Mesenchymal stem cell (in vitro differentiated cells and primary cell): ENCODE data around the gene DYNLRB1.
"Not testable (repeated sequence)": the region's sequence is repeated elsewhere in the genome, so short reads cannot be mapped to it uniquely, and the experiment has no call there.

Experiments
- DNase-seq: peaks from one replicate; pipeline ENCODE4 v3.0.0-alpha.2; 2013
- H2AFZ ChIP-seq: one replicate; pipeline ENCODE4 v1.6.1; 2013; ENCODE audit warnings: low read depth, mild to moderate bottlenecking, control low read depth, inconsistent platforms, low read length, moderate library complexity
- H2AK5ac ChIP-seq: 2 replicates; pipeline ENCODE4 v1.6.1; 2013; ENCODE audit warnings: low read length, moderate library complexity, mild to moderate bottlenecking, inconsistent platforms; ENCODE audit not compliant: severe bottlenecking
- H2BK120ac ChIP-seq: one replicate; pipeline ENCODE4 v1.6.1; 2013; ENCODE audit warnings: low read depth, mild to moderate bottlenecking, inconsistent platforms, low read length, moderate library complexity
- H2BK12ac ChIP-seq, 2 experiments: one replicate each; pipeline ENCODE4 v1.6.1; 2013; ENCODE audit warnings: inconsistent platforms in 2 of 2, low read length in 2 of 2, mild to moderate bottlenecking in 2 of 2, moderate library complexity in 2 of 2, control low read depth in 1 of 2
- H2BK15ac ChIP-seq: one replicate; pipeline ENCODE4 v1.6.1; 2013; ENCODE audit warnings: mild to moderate bottlenecking, low read depth, inconsistent platforms; ENCODE audit not compliant: poor library complexity, severe bottlenecking
- H2BK5ac ChIP-seq: 2 replicates; pipeline ENCODE4 v1.6.1; 2013; ENCODE audit warnings: low read depth, mild to moderate bottlenecking, low read length, control low read depth, inconsistent platforms; ENCODE audit not compliant: poor library complexity, severe bottlenecking
- H3K14ac ChIP-seq, 2 experiments: one replicate each; pipeline ENCODE4 v1.6.1; 2013; ENCODE audit warnings: inconsistent platforms in 2 of 2, low read length in 2 of 2, control low read depth in 1 of 2, mild to moderate bottlenecking in 1 of 2, moderate library complexity in 1 of 2
- H3K18ac ChIP-seq, 2 experiments: one replicate each; pipeline ENCODE4 v1.6.1; 2013; ENCODE audit warnings: inconsistent platforms in 2 of 2, low read length in 2 of 2, control low read depth in 1 of 2, low read depth in 1 of 2, mild to moderate bottlenecking in 1 of 2
- H3K23ac ChIP-seq, 2 experiments: one replicate each; pipeline ENCODE4 v1.6.1; 2013; ENCODE audit warnings: inconsistent platforms in 2 of 2, low read length in 2 of 2, mild to moderate bottlenecking in 2 of 2, moderate library complexity in 2 of 2, control low read depth in 1 of 2
- H3K27ac ChIP-seq: 2 replicates; pipeline ENCODE4 v1.5.1; 2013; ENCODE audit warnings: mild to moderate bottlenecking, moderate library complexity, low read length, control low read depth, inconsistent platforms; ENCODE audit not compliant: poor library complexity, severe bottlenecking
- H3K27me3 ChIP-seq, 2 experiments: 2 replicates each; pipeline versions ENCODE4 v1.6.1 to v1.7.0; 2013; ENCODE audit warnings: low read length in 2 of 2, mild to moderate bottlenecking in 2 of 2, moderate library complexity in 2 of 2, control low read depth in 1 of 2, inconsistent platforms in 1 of 2; ENCODE audit not compliant: control insufficient read depth in 1 of 2, insufficient read depth in 1 of 2
- H3K36me3 ChIP-seq, 2 experiments: 2 replicates each; pipeline versions ENCODE4 v1.6.1 to v1.7.0; 2013; ENCODE audit warnings: low read length in 2 of 2, control low read depth in 1 of 2, inconsistent platforms in 1 of 2, low read depth in 1 of 2, mild to moderate bottlenecking in 1 of 2; ENCODE audit not compliant: insufficient read depth in 2 of 2, control insufficient read depth in 1 of 2
- H3K4ac ChIP-seq, 2 experiments: one replicate each; pipeline ENCODE4 v1.6.1; 2013; ENCODE audit warnings: inconsistent platforms in 2 of 2, low read length in 2 of 2, mild to moderate bottlenecking in 2 of 2, moderate library complexity in 2 of 2, control low read depth in 1 of 2, low read depth in 1 of 2
- H3K4me1 ChIP-seq: 2 replicates; pipeline ENCODE4 v1.6.1; 2013; ENCODE audit warnings: low read depth, low read length, control low read depth; ENCODE audit not compliant: control insufficient read depth, insufficient read depth
- H3K4me2 ChIP-seq: 2 replicates; pipeline ENCODE4 v1.6.1; 2013; ENCODE audit warnings: low read length, mild to moderate bottlenecking, inconsistent platforms; ENCODE audit not compliant: poor library complexity, severe bottlenecking
- H3K4me3 ChIP-seq, 2 experiments: 2 replicates each; pipeline versions ENCODE4 v1.5.1 to v1.7.0; 2013; ENCODE audit warnings: low read length in 2 of 2, mild to moderate bottlenecking in 2 of 2, control low read depth in 1 of 2, low read depth in 1 of 2; ENCODE audit not compliant: insufficient read depth in 1 of 2
- H3K79me1 ChIP-seq: replicated peaks from 2 replicates; pipeline ENCODE4 v1.6.1; 2013; ENCODE audit warnings: mild to moderate bottlenecking, control low read depth, low read length, inconsistent platforms; ENCODE audit not compliant: poor library complexity, severe bottlenecking
- H3K9ac ChIP-seq: 2 replicates; pipeline ENCODE4 v1.7.0; 2013; ENCODE audit warnings: mild to moderate bottlenecking, low read length, moderate library complexity
- H3K9me3 ChIP-seq: 2 replicates; pipeline ENCODE4 v1.7.0; 2013; ENCODE audit warnings: mild to moderate bottlenecking, low read length; ENCODE audit not compliant: control insufficient read depth
- H4K8ac ChIP-seq: one replicate; pipeline ENCODE4 v1.6.1; 2013; ENCODE audit warnings: inconsistent platforms, mild to moderate bottlenecking, low read length, moderate library complexity
- H4K91ac ChIP-seq: one replicate; pipeline ENCODE4 v1.6.1; 2013; ENCODE audit warnings: mild to moderate bottlenecking, low read length, inconsistent platforms
- WGBS: methylation state at CpG from one replicate; pipeline ENCODE4 v1.1.7; 2013; ENCODE audit warnings: mixed read lengths; 5-methylcytosine and 5-hydroxymethylcytosine counted together

DYNLRB1 gene

DNA sequence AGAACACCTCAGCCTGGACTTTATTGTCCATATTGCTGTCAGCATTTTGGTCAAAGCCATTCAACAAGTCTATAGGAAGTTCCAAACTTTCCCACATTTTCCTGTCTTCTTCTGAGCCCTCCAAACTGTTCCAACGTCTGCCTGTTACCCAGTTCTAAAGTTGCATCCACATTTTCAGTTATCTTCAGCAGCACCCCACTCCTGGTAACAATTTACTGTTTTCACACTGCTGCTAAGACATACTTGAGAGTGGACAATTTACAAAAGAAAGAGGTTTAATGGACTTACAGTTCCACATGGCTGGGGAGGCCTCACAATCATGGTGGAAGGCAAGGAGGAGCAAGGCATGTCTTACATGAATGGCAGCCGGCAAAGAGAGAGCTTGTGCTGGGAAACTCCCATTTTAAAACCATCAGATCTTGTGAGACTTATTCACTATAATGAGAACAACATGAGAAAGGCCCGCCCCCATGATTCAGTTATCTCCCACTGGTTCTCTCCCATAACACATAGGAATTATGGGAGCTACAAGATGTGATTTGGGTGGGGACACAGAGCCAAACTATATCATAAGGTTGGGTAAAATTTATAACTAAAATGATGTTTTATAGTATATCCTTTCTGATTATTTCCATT is 32.5 kb upstream of the DYNLRB1 start:
- H3K23ac ChIP-seq, H2AK5ac ChIP-seq, H2AFZ ChIP-seq, H3K27me3 ChIP-seq, H3K4me3 ChIP-seq, H3K27ac ChIP-seq, H3K4me1 ChIP-seq, H3K4me2 ChIP-seq, H4K91ac ChIP-seq, H2BK5ac ChIP-seq, H2BK12ac ChIP-seq, H4K8ac ChIP-seq, H3K9ac ChIP-seq, H3K14ac ChIP-seq, DNase-seq, H3K18ac ChIP-seq, H2BK15ac ChIP-seq, H2BK120ac ChIP-seq, H3K4ac ChIP-seq: not testable (repeated sequence)
- Histone ChIP-seq H3K79me1 (peaks cover 20% of the 10 kb centered on the region), H3K36me3 (peaks cover 39 to 87% of the 10 kb centered on the region in 2 experiments), H3K9me3 (peaks cover 14% of the 10 kb centered on the region)
- WGBS = 97% methylated on average over 2 of the region's 3 CpGs

DNA sequence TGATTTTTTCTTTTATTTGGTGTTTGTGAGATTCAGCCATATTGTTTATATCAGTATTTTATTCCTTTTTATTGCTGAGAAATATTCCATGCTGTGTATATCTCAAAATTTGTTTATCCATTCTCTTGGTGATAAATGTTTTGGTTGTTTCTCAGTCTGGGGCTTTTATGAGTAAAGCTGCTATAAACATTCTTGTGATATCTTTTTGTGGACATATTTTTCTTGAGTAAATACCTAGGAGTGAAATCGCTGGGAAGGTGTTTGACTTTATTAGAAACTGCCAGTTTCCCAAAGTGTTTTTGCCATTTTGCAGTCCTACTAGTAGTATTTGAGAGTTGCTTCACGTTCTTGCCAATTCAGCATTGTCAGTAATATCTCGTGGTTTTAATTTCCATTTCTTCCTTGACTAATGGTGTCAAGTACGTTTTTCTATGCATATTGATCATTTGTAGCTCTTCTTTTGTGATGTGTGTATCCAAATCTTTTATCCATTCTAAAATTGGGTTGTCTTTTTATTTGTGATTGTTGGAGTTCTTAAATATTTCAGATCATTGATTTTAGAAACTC is 31.1 kb upstream of the DYNLRB1 start:
- over 99% methylated on average over 3 of the region's 4 CpGs for WGBS
- Histone ChIP-seq H3K79me1 (peaks cover 21% of the 10 kb centered on the region), H4K8ac (no peak overlapping the region), H2BK15ac (no peak overlapping the region), H3K14ac (no peak overlapping the region), H3K23ac (no peak overlapping the region), H2AK5ac (no peak overlapping the region), H3K4me1 (no peaks in the 10 kb centered on the region), H3K27ac (no peak overlapping the region), H2BK12ac (no peak overlapping the region), H3K9ac (no peak overlapping the region), H3K36me3 (peaks cover 36 to 87% of the 10 kb centered on the region in 2 experiments), H3K4ac (no peak overlapping the region), H3K9me3 (peaks cover 14% of the 10 kb centered on the region), H3K18ac (no peak overlapping the region), H2BK120ac (no peak overlapping the region), H3K27me3 (no peaks in the 10 kb centered on the region), H4K91ac (no peak overlapping the region), H3K4me3 (no peak overlapping the region), H2AFZ (no peak overlapping the region), H3K4me2 (no peak overlapping the region), H2BK5ac (no peak overlapping the region)
- no peak for DNase-seq

GRCh38 chr20:34491226-34491931 is 24.8 kb upstream of the DYNLRB1 start:
- no peak overlapping the region for H2BK5ac ChIP-seq
- 100% methylated on average over 3 of the region's 4 CpGs for WGBS
- peaks cover 35 to 90% of the 10 kb centered on the region in 2 experiments for H3K36me3 ChIP-seq
- H2BK12ac ChIP-seq = no peak overlapping the region
- no peak overlapping the region for H3K18ac ChIP-seq
- H3K27ac ChIP-seq = no peak overlapping the region
- no peak overlapping the region for H3K4me3 ChIP-seq
- H3K79me1 ChIP-seq = peaks cover 15% of the 10 kb centered on the region
- H4K91ac ChIP-seq = no peak overlapping the region
- H4K8ac ChIP-seq = no peak overlapping the region
- H3K4ac ChIP-seq = no peak overlapping the region
- no peaks in the 10 kb centered on the region for H3K9me3 ChIP-seq
- no peaks in the 10 kb centered on the region for H3K27me3 ChIP-seq
- no peak overlapping the region for H3K14ac ChIP-seq
- no peak for DNase-seq
- H2BK15ac ChIP-seq = no peak overlapping the region
- H2AFZ ChIP-seq = no peak overlapping the region
- H2BK120ac ChIP-seq = no peak overlapping the region
- H2AK5ac ChIP-seq = no peak overlapping the region
- H3K4me1 ChIP-seq = no peaks in the 10 kb centered on the region
- no peak overlapping the region for H3K23ac ChIP-seq
- no peak overlapping the region for H3K9ac ChIP-seq
- no peak overlapping the region for H3K4me2 ChIP-seq

DNA sequence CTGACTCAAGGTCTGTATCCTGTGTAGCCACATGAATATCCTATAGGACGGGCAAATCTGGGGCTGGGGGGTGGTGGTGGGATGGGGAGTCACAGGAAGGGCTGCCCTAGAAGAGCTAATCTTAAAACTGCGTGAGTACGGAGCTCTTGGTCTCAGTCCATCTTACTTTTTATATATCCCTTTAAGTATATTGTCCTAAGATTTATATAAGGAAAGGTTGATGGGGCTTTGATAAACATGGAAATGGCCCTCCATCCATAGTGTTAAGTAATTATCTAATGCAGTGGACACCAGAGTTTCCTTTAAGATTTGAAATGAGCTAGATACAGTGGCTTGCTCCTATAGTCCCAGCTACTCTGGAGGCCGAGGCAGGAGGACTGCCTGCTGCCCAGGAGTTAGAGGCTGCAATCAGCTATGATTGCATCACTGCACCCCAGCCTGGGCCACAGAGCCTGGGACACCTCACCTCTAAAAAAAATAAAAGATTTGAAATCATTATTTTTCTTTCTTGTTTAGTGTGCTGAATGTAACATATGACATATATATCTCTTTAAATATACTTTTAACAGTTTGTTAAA is 24.2 kb upstream of the DYNLRB1 start:
- Histone ChIP-seq H3K27ac (no peak overlapping the region), H4K91ac (no peak overlapping the region), H3K18ac (no peak overlapping the region), H4K8ac (no peak overlapping the region), H3K23ac (no peak overlapping the region), H2AFZ (no peak overlapping the region), H3K36me3 (peaks cover 35 to 94% of the 10 kb centered on the region in 2 experiments), H3K4me3 (no peak overlapping the region), H3K9me3 (no peaks in the 10 kb centered on the region), H3K79me1 (peaks cover 15% of the 10 kb centered on the region), H3K27me3 (no peaks in the 10 kb centered on the region), H3K4ac (no peak overlapping the region), H2BK12ac (no peak overlapping the region), H3K9ac (no peak overlapping the region), H2BK120ac (no peak overlapping the region), H2BK15ac (no peak overlapping the region), H3K14ac (no peak overlapping the region), H2BK5ac (no peak overlapping the region), H3K4me1 (no peaks in the 10 kb centered on the region), H2AK5ac (no peak overlapping the region), H3K4me2 (no peak overlapping the region)
- no peak for DNase-seq
- WGBS = 92% methylated on average over 2 of the region's 4 CpGs
